Brain microvascular endothelial cell (primary cell): ENCODE data around the gene MIP.
"Not testable (repeated sequence)": the region's sequence is repeated elsewhere in the genome, so short reads cannot be mapped to it uniquely, and the experiment has no call there.

Source experiments
- DNase-seq: peaks from one replicate; pipeline ENCODE4 v3.0.0-alpha.2; 2020
- H3K27ac ChIP-seq: fragments of 250-450 bp; sonication (Bioruptor Pico); 2 replicates; pipeline ENCODE4 v1.5.1; 2020; ENCODE audit warnings: mild to moderate bottlenecking, moderate library complexity
- H3K27me3 ChIP-seq: fragments of 250-450 bp; sonication (Bioruptor Pico); replicated peaks from 2 replicates; pipeline ENCODE4 v1.5.1; 2020; ENCODE audit warnings: mild to moderate bottlenecking
- H3K36me3 ChIP-seq: fragments of 250-450 bp; sonication (Bioruptor Pico); replicated peaks from 2 replicates; pipeline ENCODE4 v1.5.1; 2020; ENCODE audit warnings: mild to moderate bottlenecking
- H3K4me3 ChIP-seq: 2 replicates; pipeline ENCODE4 v1.5.1; 2011; ENCODE audit warnings: low read depth, mild to moderate bottlenecking, control low read depth, low read length, moderate library complexity
- CTCF ChIP-seq: IDR thresholded peaks from 2 replicates; pipeline ENCODE4 v1.5.1; 2011; ENCODE audit warnings: low read depth, mild to moderate bottlenecking, moderate library complexity, low read length, control low read depth, inconsistent platforms; ENCODE audit errors: missing control alignments
- in situ Hi-C: cut with HindIII; loops from 2 replicates; pipeline ENCODE4 v1.10.0; 2017; ENCODE audit warnings: low sequenced_read_pairs, low pct_ligation_motif_present

Gene MIP

GRCh38 chr12:56417739-56418138 is 36.7 kb downstream of the MIP start:
- no peaks in the 10 kb centered on the region for H3K27me3 ChIP-seq
- no peaks in the 10 kb centered on the region for H3K36me3 ChIP-seq
- H3K27ac ChIP-seq = no peak overlapping the region
- in situ Hi-C loops = no loop called here
- no peak for TF ChIP-seq CTCF
- DNase-seq = no peak
- H3K4me3 ChIP-seq = no peak overlapping the region

GRCh38 chr12:56414401-56414800 is 40.1 kb downstream of the MIP start:
- Histone ChIP-seq H3K36me3 (no peaks in the 10 kb centered on the region), H3K27ac (no peak overlapping the region), H3K4me3 (no peak overlapping the region), H3K27me3 (no peaks in the 10 kb centered on the region)
- no peak for TF ChIP-seq CTCF
- in situ Hi-C loops = no loop called here
- no peak for DNase-seq

GRCh38 chr12:56413392-56413791 is 41.1 kb downstream of the MIP start:
- no peaks in the 10 kb centered on the region for H3K36me3 ChIP-seq
- no peak overlapping the region for H3K4me3 ChIP-seq
- DNase-seq = no peak
- TF ChIP-seq CTCF = no peak
- in situ Hi-C loops = no loop called here
- no peak overlapping the region for H3K27ac ChIP-seq
- no peaks in the 10 kb centered on the region for H3K27me3 ChIP-seq

GRCh38 chr12:56411781-56412639 is 42.4 kb downstream of the MIP start:
- no peak for DNase-seq
- TF ChIP-seq CTCF = no peak
- H3K36me3 ChIP-seq = no peaks in the 10 kb centered on the region
- no peak overlapping the region for H3K27ac ChIP-seq
- H3K27me3 ChIP-seq = no peaks in the 10 kb centered on the region
- H3K4me3 ChIP-seq = no peak overlapping the region
- in situ Hi-C loops = no loop called here

GRCh38 chr12:56410768-56411167 is 43.7 kb downstream of the MIP start:
- TF ChIP-seq CTCF = no peak
- in situ Hi-C loops = no loop called here
- Histone ChIP-seq H3K36me3 (no peaks in the 10 kb centered on the region), H3K27ac (no peak overlapping the region), H3K27me3 (no peaks in the 10 kb centered on the region), H3K4me3 (no peak overlapping the region)
- no peak for DNase-seq

GRCh38 chr12:56408799-56409417 is 45.5 kb downstream of the MIP start:
- in situ Hi-C loops = no loop called here
- no peak for DNase-seq
- Histone ChIP-seq H3K27me3 (no peaks in the 10 kb centered on the region), H3K36me3 (no peaks in the 10 kb centered on the region), H3K4me3 (no peak overlapping the region), H3K27ac (no peak overlapping the region)
- no peak for TF ChIP-seq CTCF

GRCh38 chr12:56404227-56404626 is 50.2 kb downstream of the MIP start:
- H3K27ac ChIP-seq, DNase-seq, H3K27me3 ChIP-seq, H3K36me3 ChIP-seq, in situ Hi-C loops, H3K4me3 ChIP-seq: not testable (repeated sequence)

- H3K4me3 ChIP-seq, H3K27ac ChIP-seq, H3K27me3 ChIP-seq, in situ Hi-C loops, H3K36me3 ChIP-seq, DNase-seq: not testable (repeated sequence)
Measured at GRCh38 chr12:56401612-56402011, 52.8 kb downstream of the MIP start.
